K562 (cell line): Measurements from ENCODE around the gene SH3BGRL3. TPM values are rescaled to one million over a fixed set of nuclear protein-coding genes. Genes with fewer than 3 reads are reported as not detected.

Source experiments
- CEBPZ ChIP-seq: fragments of 150-350 bp; IDR thresholded peaks from 2 replicates; pipeline ENCODE4 v1.6.1; 2014; ENCODE audit warnings: low read depth, mild to moderate bottlenecking, low read length, borderline replicate concordance
- POLR2AphosphoS5 ChIP-seq: IDR thresholded peaks from 2 replicates; pipeline ENCODE4 v1.6.1; 2011; ENCODE audit warnings: mild to moderate bottlenecking, low read depth, low read length, moderate library complexity; ENCODE audit not compliant: control insufficient read depth, insufficient read depth
- RAD21 ChIP-seq, 2 experiments: fragments of 250-450 bp in 1 of 2; fragments of 450-650 bp in 1 of 2; sonication (Bioruptor Pico) in 1 of 2; formaldehyde crosslinking in 1 of 2; IDR thresholded peaks in 1 of 2; conservative IDR thresholded peaks in 1 of 2; 2 replicates each; pipeline versions ENCODE4 v1.4.0 to v1.8.0; 2020 to 2022; ENCODE audit warnings: mild to moderate bottlenecking in 2 of 2, moderate library complexity in 1 of 2
- ZFPM2 ChIP-seq: fragments of 250-450 bp; sonication (Bioruptor Pico); IDR thresholded peaks from 2 replicates; pipeline ENCODE4 v1.5.1; 2022; ENCODE audit warnings: mild to moderate bottlenecking
- ZNF146 ChIP-seq: IDR thresholded peaks from one replicate; pipeline ENCODE4 v1.6.1; 2018; ENCODE audit warnings: missing compliant biosample characterization; ENCODE audit not compliant: unreplicated experiment
- ZNF639 ChIP-seq, 2 experiments: fragments of 200-800 bp in 1 of 2; sonication (Bioruptor generic) in 1 of 2; sonication (generic) in 1 of 2; formaldehyde crosslinking in 1 of 2; IDR thresholded peaks in 1 of 2; conservative IDR thresholded peaks in 1 of 2; 2 replicates each; pipeline versions ENCODE4 v1.5.0 to v1.6.1; 2016 to 2020; ENCODE audit warnings: missing compliant biosample characterization in 1 of 2, missing genetic modification characterization in 1 of 2, missing genetic modification reagents in 1 of 2
- polyA plus RNA-seq, 8 experiments: library from polyadenylated mRNA; depleted of rRNA in 4 of 8; stranded (reverse) in 5 of 8; unstranded in 3 of 8; fragments of >200 nt; fragmentation: Nextera tagmentation in 2 of 8; fragmentation: Illumina TruSeq in 1 of 8; extraction: Ambion mirVana in 2 of 8; extraction: Trizol in 1 of 8; gene quantifications; 2 replicates each; pipeline versions ENCODE4 v1.2.1 to v1.2.3, GENCODE V29; 2011 to 2014; ENCODE audit warnings: inconsistent platforms in 1 of 8, missing spikeins in 1 of 8
- total RNA-seq, 7 experiments: library from RNA; depleted of rRNA in 6 of 7; stranded (reverse); fragments of >200 nt in 6 of 7; fragmentation: Illumina TruSeq in 2 of 7; extraction: Trizol in 2 of 7; gene quantifications; 2 replicates each; pipeline versions ENCODE4 v1.2.1 to v1.2.3, GENCODE V29; 2011 to 2021; ENCODE audit warnings: low replicate concordance in 1 of 7

Gene SH3BGRL3
- total and polyA plus RNA-seq, 9 of the 15 experiments (the other 6 are each of a cell fraction or from before 2014, with no cell fraction given): 30.3 to 140 (median 54.2) TPM

DNA sequence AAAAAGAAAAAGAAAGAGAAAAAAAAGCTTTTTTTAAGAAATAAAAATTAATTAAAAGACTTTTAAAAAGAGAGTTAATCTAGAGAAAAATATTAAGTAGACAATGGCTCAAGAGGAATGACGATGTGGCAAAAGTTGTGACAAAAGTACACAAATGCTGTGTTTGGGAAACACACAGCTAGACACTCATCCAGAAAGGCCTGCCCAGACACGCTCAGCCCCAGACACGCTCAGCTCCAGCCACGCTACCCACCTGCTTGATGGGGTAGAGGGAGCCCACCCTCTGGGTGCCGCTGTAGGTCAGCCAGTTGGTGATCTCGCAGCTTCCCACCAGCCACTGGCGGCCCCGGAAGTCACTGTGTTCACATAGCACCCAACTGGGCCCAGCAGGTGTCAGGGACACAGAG lies 48.1 kb downstream of the SH3BGRL3 start (continued):
- TF ChIP-seq ZNF146 (CRISPR knock-in tag) (no peak), POLR2AphosphoS5 (no peak), CEBPZ (no peak), RAD21 (CRISPR knock-in tag; conservative IDR thresholded peaks at IDR 0.05 in 1 of 2, IDR thresholded peaks at IDR 0.05 in 1 of 2) (peak in 1 of 2 experiments; percentile 31; a peak in 2 of 4 replicates), ZNF639 (CRISPR knock-in tag; conservative IDR thresholded peaks at IDR 0.05 in 1 of 2, IDR thresholded peaks at IDR 0.05 in 1 of 2) (no peak), ZFPM2 (no peak)
